Neuronal stem cell (in vitro differentiated cells): Measurements from ENCODE around the gene STPG2.

Experiments used
- DNase-seq: peaks from one replicate; pipeline ENCODE4 v3.0.0-alpha.2; 2013; ENCODE audit warnings: low spot score
- H2AFZ ChIP-seq: one replicate; pipeline ENCODE4 v1.6.1; 2013; ENCODE audit warnings: mild to moderate bottlenecking, low read length, inconsistent platforms
- H2AK5ac ChIP-seq: 2 replicates; pipeline ENCODE4 v1.6.1; 2013; ENCODE audit warnings: low read depth, mild to moderate bottlenecking, inconsistent platforms, low read length, moderate library complexity, mixed read lengths
- H2BK120ac ChIP-seq: 2 replicates; pipeline ENCODE4 v1.6.1; 2013; ENCODE audit warnings: low read depth, mild to moderate bottlenecking, inconsistent platforms, low read length, moderate library complexity, mixed read lengths
- H2BK12ac ChIP-seq: one replicate; pipeline ENCODE4 v1.6.1; 2013; ENCODE audit warnings: low read length, inconsistent platforms
- H2BK15ac ChIP-seq: 2 replicates; pipeline ENCODE4 v1.6.1; 2013; ENCODE audit warnings: mild to moderate bottlenecking, low read length, inconsistent platforms, mixed read lengths
- H2BK5ac ChIP-seq: one replicate; pipeline ENCODE4 v1.6.1; 2013; ENCODE audit warnings: inconsistent platforms, mild to moderate bottlenecking, low read length, moderate library complexity
- H3K14ac ChIP-seq: one replicate; pipeline ENCODE4 v1.6.1; 2013; ENCODE audit warnings: low read length, inconsistent platforms
- H3K18ac ChIP-seq: 2 replicates; pipeline ENCODE4 v1.6.1; 2013; ENCODE audit warnings: low read length, inconsistent platforms
- H3K23ac ChIP-seq: 2 replicates; pipeline ENCODE4 v1.6.1; 2013; ENCODE audit warnings: low read depth, mild to moderate bottlenecking, mixed read lengths, low read length, inconsistent platforms; ENCODE audit not compliant: poor library complexity
- H3K27ac ChIP-seq: replicated peaks from 3 replicates; pipeline ENCODE4 v1.5.1; 2013; ENCODE audit warnings: low read length, inconsistent platforms
- H3K27me3 ChIP-seq, 3 experiments: 2 replicates each; pipeline ENCODE4 v1.6.1; 2013; ENCODE audit warnings: low read length in 3 of 3, mild to moderate bottlenecking in 2 of 3, inconsistent platforms in 1 of 3, low read depth in 1 of 3, mixed read lengths in 1 of 3, moderate library complexity in 1 of 3; ENCODE audit not compliant: control insufficient read depth in 3 of 3, insufficient read depth in 3 of 3
- H3K36me3 ChIP-seq, 2 donors: replicated peaks in 1 of 2; 2 replicates each; pipeline ENCODE4 v1.6.1; 2013; ENCODE audit warnings: low read length in 2 of 2; ENCODE audit not compliant: control insufficient read depth in 2 of 2, insufficient read depth in 2 of 2
- H3K4ac ChIP-seq: 2 replicates; pipeline ENCODE4 v1.6.1; 2013; ENCODE audit warnings: inconsistent platforms, mild to moderate bottlenecking, low read length, moderate library complexity
- H3K4me1 ChIP-seq, 2 donors: 1 replicate in 1 of 2; 2 replicates in 1 of 2; pipeline ENCODE4 v1.6.1; 2013; ENCODE audit warnings: low read length in 2 of 2, low read depth in 1 of 2; ENCODE audit not compliant: control insufficient read depth in 2 of 2, insufficient read depth in 1 of 2
- H3K4me2 ChIP-seq: one replicate; pipeline ENCODE4 v1.6.1; 2013; ENCODE audit warnings: mild to moderate bottlenecking, low read length, inconsistent platforms; ENCODE audit not compliant: insufficient read depth, poor library complexity, severe bottlenecking
- H3K4me3 ChIP-seq, 2 donors: 2 replicates each; pipeline ENCODE4 v1.5.1; 2013; ENCODE audit warnings: low read length in 2 of 2, mild to moderate bottlenecking in 2 of 2, inconsistent platforms in 1 of 2, moderate library complexity in 1 of 2
- H3K79me1 ChIP-seq: one replicate; pipeline ENCODE4 v1.6.1; 2013; ENCODE audit warnings: low read depth, mild to moderate bottlenecking, inconsistent platforms, low read length, moderate library complexity
- H3K9ac ChIP-seq: one replicate; pipeline ENCODE4 v1.6.1; 2013; ENCODE audit warnings: mild to moderate bottlenecking, low read depth, low read length, inconsistent platforms; ENCODE audit not compliant: poor library complexity
- H3K9me3 ChIP-seq, 2 donors: replicated peaks in 1 of 2; 2 replicates each; pipeline versions ENCODE3 to v1.6.1; 2013; ENCODE audit warnings: low read length in 2 of 2, mild to moderate bottlenecking in 2 of 2, inconsistent platforms in 1 of 2, low read depth in 1 of 2, mixed read lengths in 1 of 2, moderate library complexity in 1 of 2; ENCODE audit not compliant: control insufficient read depth in 2 of 2, insufficient read depth in 1 of 2
- H4K8ac ChIP-seq: one replicate; pipeline ENCODE4 v1.6.1; 2013; ENCODE audit warnings: low read depth, mild to moderate bottlenecking, inconsistent platforms, low read length, moderate library complexity
- H4K91ac ChIP-seq: one replicate; pipeline ENCODE4 v1.6.1; 2013; ENCODE audit warnings: low read length, low read depth, mild to moderate bottlenecking, inconsistent platforms; ENCODE audit not compliant: poor library complexity
- WGBS, 2 donors: extraction: QIAGEN DNeasy Blood & Tissue Kit; methylation state at CpG; one replicate each; pipeline ENCODE4 v1.1.7; 2013; ENCODE audit warnings: missing lambda C conversion rate in 2 of 2, mixed read lengths in 1 of 2; ENCODE audit not compliant: insufficient read length in 2 of 2, insufficient replicate concordance in 1 of 2; ENCODE audit errors: extremely low coverage in 2 of 2; 5-methylcytosine and 5-hydroxymethylcytosine counted together

Gene STPG2

GRCh38 chr4:97942137-97942536 is 201.1 kb downstream of the STPG2 start:
- H2AFZ ChIP-seq, result no peak overlapping the region
- no peak for DNase-seq
- H3K27ac ChIP-seq, result no peak overlapping the region
- no peak overlapping the region for H2BK12ac ChIP-seq
- H3K4ac ChIP-seq, result no peak overlapping the region
- no peak overlapping the region for H3K18ac ChIP-seq
- peaks cover 3 to 4% of the 10 kb centered on the region in 2 donors for H3K9me3 ChIP-seq
- H3K9ac ChIP-seq, result no peak overlapping the region
- WGBS, 2 donors, result no CpG with 5 or more reads among the region's 1 CpG
- H3K4me3 ChIP-seq, result no peak overlapping the region
- no peak overlapping the region for H4K91ac ChIP-seq
- H2BK120ac ChIP-seq, result no peak overlapping the region
- no peak overlapping the region for H3K23ac ChIP-seq
- no peak overlapping the region for H3K4me2 ChIP-seq
- H2BK5ac ChIP-seq, result no peak overlapping the region
- H3K79me1 ChIP-seq, result no peaks in the 10 kb centered on the region
- H3K36me3 ChIP-seq, result no peaks in the 10 kb centered on the region
- no peak overlapping the region for H2AK5ac ChIP-seq
- H3K14ac ChIP-seq, result no peak overlapping the region
- H3K4me1 ChIP-seq, result no peaks in the 10 kb centered on the region
- no peak overlapping the region for H4K8ac ChIP-seq
- no peaks in the 10 kb centered on the region for H3K27me3 ChIP-seq
- no peak overlapping the region for H2BK15ac ChIP-seq

GRCh38 chr4:97938141-97938540 is 205.1 kb downstream of the STPG2 start:
- Histone ChIP-seq H3K4me3 (no peak overlapping the region), H2BK120ac (no peak overlapping the region), H3K9ac (peak overlapping the region; percentile 30), H2AFZ (no peak overlapping the region), H2BK5ac (no peak overlapping the region), H3K4ac (no peak overlapping the region), H3K9me3 (peaks cover 3 to 4% of the 10 kb centered on the region in 2 donors), H3K36me3 (no peaks in the 10 kb centered on the region), H4K91ac (no peak overlapping the region), H3K4me2 (no peak overlapping the region), H3K27me3 (no peaks in the 10 kb centered on the region), H3K18ac (no peak overlapping the region), H2AK5ac (no peak overlapping the region), H3K27ac (no peak overlapping the region), H3K23ac (no peak overlapping the region), H3K79me1 (no peaks in the 10 kb centered on the region), H3K14ac (peak overlapping the region; percentile 75), H2BK12ac (no peak overlapping the region), H3K4me1 (no peaks in the 10 kb centered on the region), H2BK15ac (no peak overlapping the region), H4K8ac (no peak overlapping the region)
- no CpG with 5 or more reads among the region's 7 CpGs for WGBS, 2 donors
- DNase-seq, result no peak

- Histone ChIP-seq H2AFZ (no peak overlapping the region), H3K27me3 (no peaks in the 10 kb centered on the region), H2BK12ac (no peak overlapping the region), H2BK120ac (no peak overlapping the region), H3K9ac (no peak overlapping the region), H3K36me3 (no peaks in the 10 kb centered on the region), H3K14ac (no peak overlapping the region), H2AK5ac (no peak overlapping the region), H2BK15ac (no peak overlapping the region), H4K91ac (no peak overlapping the region), H3K27ac (no peak overlapping the region), H2BK5ac (no peak overlapping the region), H3K4me2 (no peak overlapping the region), H3K18ac (no peak overlapping the region), H3K4me3 (no peak overlapping the region), H4K8ac (no peak overlapping the region), H3K79me1 (no peaks in the 10 kb centered on the region), H3K23ac (no peak overlapping the region), H3K4me1 (no peaks in the 10 kb centered on the region), H3K4ac (no peak overlapping the region), H3K9me3 (no peaks in the 10 kb centered on the region)
- no peak for DNase-seq
- no CpG with 5 or more reads among the region's 1 CpG for WGBS, 2 donors
These were observed 218.8 kb downstream of the STPG2 start for GRCh38 chr4:97924341-97924958.

- no peak overlapping the region for H3K4ac ChIP-seq
- H3K18ac ChIP-seq, result no peak overlapping the region
- H2AK5ac ChIP-seq, result no peak overlapping the region
- H3K4me1 ChIP-seq, result no peaks in the 10 kb centered on the region
- H2BK5ac ChIP-seq, result no peak overlapping the region
- H3K9me3 ChIP-seq, result no peaks in the 10 kb centered on the region
- H3K23ac ChIP-seq, result no peak overlapping the region
- H3K27me3 ChIP-seq, result no peaks in the 10 kb centered on the region
- no peak overlapping the region for H3K4me3 ChIP-seq
- no peak overlapping the region for H2BK15ac ChIP-seq
- no peak overlapping the region for H3K27ac ChIP-seq
- no peak overlapping the region for H3K9ac ChIP-seq
- H4K8ac ChIP-seq, result no peak overlapping the region
- H3K79me1 ChIP-seq, result no peaks in the 10 kb centered on the region
- WGBS, 2 donors, result no CpG with 5 or more reads among the region's 17 CpGs
- H2BK12ac ChIP-seq, result peak overlapping the region; percentile 58
- H3K36me3 ChIP-seq, result no peaks in the 10 kb centered on the region
- no peak overlapping the region for H2AFZ ChIP-seq
- no peak overlapping the region for H2BK120ac ChIP-seq
- H4K91ac ChIP-seq, result no peak overlapping the region
- H3K4me2 ChIP-seq, result no peak overlapping the region
- H3K14ac ChIP-seq, result no peak overlapping the region
- DNase-seq, result no peak
These were observed 220.2 kb downstream of the STPG2 start for GRCh38 chr4:97923096-97923495.
